HepG2 (cell line): ENCODE results near the gene ZNF248. TPM values are rescaled to one million over a fixed set of nuclear protein-coding genes. Genes with fewer than 3 reads are reported as not detected.

Source experiments
- HNF4A ChIP-seq: sonication (generic); formaldehyde crosslinking; IDR thresholded peaks from 2 replicates; pipeline ENCODE4 v1.4.0; 2020; ENCODE audit warnings: missing genetic modification reagents
- MTERF4 ChIP-seq: sonication (generic); formaldehyde crosslinking; IDR thresholded peaks from 2 replicates; pipeline ENCODE4 v1.8.0; 2023; ENCODE audit warnings: mild to moderate bottlenecking, missing genetic modification reagents
- SAFB2 ChIP-seq: sonication (generic); formaldehyde crosslinking; IDR thresholded peaks from 2 replicates; pipeline ENCODE4 v1.5.1; 2020; ENCODE audit warnings: missing genetic modification reagents, low read depth, mild to moderate bottlenecking, borderline replicate concordance
- THAP11 ChIP-seq: IDR thresholded peaks from 2 replicates; pipeline ENCODE4 v1.6.1; 2016; ENCODE audit warnings: missing biosample characterization, missing genetic modification reagents
- ZNF768 ChIP-seq: sonication (generic); formaldehyde crosslinking; IDR thresholded peaks from 2 replicates; pipeline ENCODE4 v1.4.0; 2020; ENCODE audit warnings: missing genetic modification reagents
- polyA plus RNA-seq, 8 experiments: library from polyadenylated mRNA; depleted of rRNA in 3 of 8; stranded (reverse) in 7 of 8; unstranded in 1 of 8; fragments of >200 nt; fragmentation: Illumina TruSeq in 4 of 8; extraction: Trizol in 4 of 8; gene quantifications; 2 replicates each; pipeline versions ENCODE4 v1.2.1 to v1.2.3, GENCODE V29; 2011 to 2016; ENCODE audit warnings: low read depth in 4 of 8, missing spikeins in 1 of 8, mixed read lengths in 1 of 8; ENCODE audit not compliant: insufficient read depth in 1 of 8
- total RNA-seq, 5 experiments: library from RNA; depleted of rRNA; stranded (reverse); fragments of >200 nt; fragmentation: Illumina TruSeq; extraction: Trizol; gene quantifications; 2 replicates each; pipeline ENCODE4 v1.2.3, GENCODE V29; 2016; ENCODE audit warnings: low read depth in 1 of 5
- TF ChIP-seq, protein P1 (sequence below): sonication (generic); formaldehyde crosslinking; IDR thresholded peaks from 2 replicates; pipeline ENCODE4 v1.4.0; 2020; ENCODE audit warnings: mild to moderate bottlenecking, missing genetic modification reagents, borderline replicate concordance
- TF ChIP-seq, protein P2 (sequence below): IDR thresholded peaks from 2 replicates; pipeline ENCODE4 v1.6.1; 2018; ENCODE audit warnings: missing genetic modification reagents

Gene ZNF248
- total and polyA plus RNA-seq, 2 of the 13 experiments (the other 11 are each of a cell fraction or from before 2014, with no cell fraction given) = 12.8 to 13.3 TPM

GRCh38 chr10:37813763-37814162, 43.6 kb downstream of the ZNF248 start (continued):
- TF ChIP-seq, protein P1, sequence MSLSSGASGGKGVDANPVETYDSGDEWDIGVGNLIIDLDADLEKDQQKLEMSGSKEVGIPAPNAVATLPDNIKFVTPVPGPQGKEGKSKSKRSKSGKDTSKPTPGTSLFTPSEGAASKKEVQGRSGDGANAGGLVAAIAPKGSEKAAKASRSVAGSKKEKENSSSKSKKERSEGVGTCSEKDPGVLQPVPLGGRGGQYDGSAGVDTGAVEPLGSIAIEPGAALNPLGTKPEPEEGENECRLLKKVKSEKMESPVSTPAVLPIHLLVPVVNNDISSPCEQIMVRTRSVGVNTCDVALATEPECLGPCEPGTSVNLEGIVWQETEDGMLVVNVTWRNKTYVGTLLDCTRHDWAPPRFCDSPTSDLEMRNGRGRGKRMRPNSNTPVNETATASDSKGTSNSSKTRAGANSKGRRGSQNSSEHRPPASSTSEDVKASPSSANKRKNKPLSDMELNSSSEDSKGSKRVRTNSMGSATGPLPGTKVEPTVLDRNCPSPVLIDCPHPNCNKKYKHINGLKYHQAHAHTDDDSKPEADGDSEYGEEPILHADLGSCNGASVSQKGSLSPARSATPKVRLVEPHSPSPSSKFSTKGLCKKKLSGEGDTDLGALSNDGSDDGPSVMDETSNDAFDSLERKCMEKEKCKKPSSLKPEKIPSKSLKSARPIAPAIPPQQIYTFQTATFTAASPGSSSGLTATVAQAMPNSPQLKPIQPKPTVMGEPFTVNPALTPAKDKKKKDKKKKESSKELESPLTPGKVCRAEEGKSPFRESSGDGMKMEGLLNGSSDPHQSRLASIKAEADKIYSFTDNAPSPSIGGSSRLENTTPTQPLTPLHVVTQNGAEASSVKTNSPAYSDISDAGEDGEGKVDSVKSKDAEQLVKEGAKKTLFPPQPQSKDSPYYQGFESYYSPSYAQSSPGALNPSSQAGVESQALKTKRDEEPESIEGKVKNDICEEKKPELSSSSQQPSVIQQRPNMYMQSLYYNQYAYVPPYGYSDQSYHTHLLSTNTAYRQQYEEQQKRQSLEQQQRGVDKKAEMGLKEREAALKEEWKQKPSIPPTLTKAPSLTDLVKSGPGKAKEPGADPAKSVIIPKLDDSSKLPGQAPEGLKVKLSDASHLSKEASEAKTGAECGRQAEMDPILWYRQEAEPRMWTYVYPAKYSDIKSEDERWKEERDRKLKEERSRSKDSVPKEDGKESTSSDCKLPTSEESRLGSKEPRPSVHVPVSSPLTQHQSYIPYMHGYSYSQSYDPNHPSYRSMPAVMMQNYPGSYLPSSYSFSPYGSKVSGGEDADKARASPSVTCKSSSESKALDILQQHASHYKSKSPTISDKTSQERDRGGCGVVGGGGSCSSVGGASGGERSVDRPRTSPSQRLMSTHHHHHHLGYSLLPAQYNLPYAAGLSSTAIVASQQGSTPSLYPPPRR (CRISPR knock-in tag) = no peak
- TF ChIP-seq THAP11 (CRISPR knock-in tag) = no peak
- no peak for TF ChIP-seq SAFB2 (CRISPR knock-in tag)
- TF ChIP-seq MTERF4 (CRISPR knock-in tag) = no peak
- TF ChIP-seq ZNF768 = no peak
- TF ChIP-seq HNF4A (CRISPR knock-in tag) = no peak
- TF ChIP-seq, protein P2, sequence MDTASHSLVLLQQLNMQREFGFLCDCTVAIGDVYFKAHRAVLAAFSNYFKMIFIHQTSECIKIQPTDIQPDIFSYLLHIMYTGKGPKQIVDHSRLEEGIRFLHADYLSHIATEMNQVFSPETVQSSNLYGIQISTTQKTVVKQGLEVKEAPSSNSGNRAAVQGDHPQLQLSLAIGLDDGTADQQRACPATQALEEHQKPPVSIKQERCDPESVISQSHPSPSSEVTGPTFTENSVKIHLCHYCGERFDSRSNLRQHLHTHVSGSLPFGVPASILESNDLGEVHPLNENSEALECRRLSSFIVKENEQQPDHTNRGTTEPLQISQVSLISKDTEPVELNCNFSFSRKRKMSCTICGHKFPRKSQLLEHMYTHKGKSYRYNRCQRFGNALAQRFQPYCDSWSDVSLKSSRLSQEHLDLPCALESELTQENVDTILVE = no peak
